ENCODE results near the gene YEATS4. TPM values are rescaled to one million over a fixed set of nuclear protein-coding genes. Genes with fewer than 3 reads are reported as not detected.

YEATS4 gene
- polyA plus RNA-seq (2011; rRNA removed) (43.4 and 70.1 TPM in 2 replicates), polyA plus RNA-seq (2017; fragmentation: RNase III; extraction: RNeasy Plus Mini Kit Qiagen cat#74134 plus additional on column Dnase treatment) (40.6 to 42.2 TPM (median 41.7 TPM) in 3 replicates), polyA minus RNA-seq (2011; rRNA and poly(A)+ RNA removed) (9.3 and 12.9 TPM in 2 replicates)
- 40.0 and 44.4 TPM in 2 replicates for polyA plus RNA-seq (2012; cell fraction: cytosol; rRNA removed)
- 41.4 and 92.6 TPM in 2 replicates for polyA plus RNA-seq (2012; cell fraction: nucleus; rRNA removed)

DNA sequence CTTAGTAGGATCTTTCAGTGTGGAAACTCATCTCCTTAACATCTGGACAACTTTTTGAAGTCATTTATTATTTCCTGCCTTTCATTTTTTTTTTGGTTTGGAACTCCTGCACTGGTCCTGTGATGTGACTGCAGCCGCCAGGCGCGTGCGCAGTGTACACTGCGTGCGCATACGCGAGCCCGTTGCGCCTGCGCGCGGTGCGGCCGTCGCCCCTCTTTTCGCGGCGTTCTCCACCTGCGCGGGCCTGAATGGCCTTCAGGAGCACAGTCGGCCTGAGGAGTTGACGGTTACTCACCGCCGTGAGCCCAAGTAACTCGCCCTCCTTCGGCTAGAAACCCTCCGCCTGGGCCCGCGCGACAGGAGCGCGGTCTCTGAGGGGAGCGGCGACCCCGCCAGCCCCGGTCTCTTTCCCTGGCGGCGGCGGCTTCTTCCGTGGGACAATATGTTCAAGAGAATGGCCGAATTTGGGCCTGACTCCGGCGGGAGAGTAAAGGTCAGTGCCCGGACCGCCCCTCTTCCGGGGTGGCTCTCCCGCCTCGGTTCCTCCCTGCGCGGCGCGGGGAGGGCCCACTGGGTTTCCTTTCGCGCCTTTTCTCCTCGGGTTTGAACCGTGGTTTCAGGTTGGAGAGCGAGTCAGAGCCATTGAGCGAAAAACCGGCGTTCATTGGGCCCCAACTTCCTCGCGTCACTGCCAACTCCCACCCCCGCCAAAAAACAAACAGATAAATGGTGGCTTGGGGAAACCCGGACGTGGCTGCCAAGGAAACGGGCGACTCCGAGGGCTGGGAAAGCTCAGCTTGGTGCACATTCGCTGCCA, at the start of gene YEATS4:
YEATS4 (plus strand) TSS at position 213 of the 817 bp plus-strand sequence; CDS start at position 443, 230 bp downstream.
- ChIA-PET POLR2A (no interaction called here), CTCF (interaction anchor here (1.1 kb wide), 1 partner anchor 10 kb away, joined by 3 read pairs; no protein-coding TSS in a partner anchor)
- no peak for FAIRE-seq
- DNase-seq (ENCODE audit: low read depth in 1 of 2, low spot score in 1 of 2) = peak; percentile 95 to 96
- WGBS (ENCODE audit: missing lambda C conversion rate) = under 1% methylated on average over 68 of the region's 70 CpGs
- Histone ChIP-seq H3K9me3 (no peaks in the 10 kb centered on the region), H3K4me3 (peak within 1 kb of the TSS; percentile 83), H3K27ac (peak within 1 kb of the TSS; percentile 94 to 96), H3K4me1 (peaks cover 14% of the 10 kb centered on the region), H3K4me2 (peak within 1 kb of the TSS; percentile 82)
- peak; percentile 91 to 94 for ATAC-seq
- TF ChIP-seq NFE2L2 (conservative IDR thresholded peaks at IDR 0.05; ENCODE audit: low read length) (no peak), NPAS2 (CRISPR knock-in tag; IDR thresholded peaks at IDR 0.05; ENCODE audit: borderline replicate concordance) (no peak), TFCP2L1 (CRISPR knock-in tag; IDR thresholded peaks at IDR 0.05) (0 out of 2 replicates have a peak, but pooled peaks have one; percentile 25), ZSCAN20 (CRISPR knock-in tag; IDR thresholded peaks at IDR 0.05) (no peak), KDM1A (IDR thresholded peaks at IDR 0.05; ENCODE audit: low read depth) (no peak), TP53 (CRISPR knock-in tag; IDR thresholded peaks at IDR 0.05) (0 out of 2 replicates have a peak, but pooled peaks have one; percentile 57), MYC (IDR thresholded peaks at IDR 0.05; ENCODE audit: borderline replicate concordance, low read length) (peak; percentile 61; the same call in 1 of the 2 replicates), SREBF2 (IDR thresholded peaks at IDR 0.05) (no peak), FOSL2 (IDR thresholded peaks at IDR 0.05) (no peak), FOSL2 (CRISPR knock-in tag; IDR thresholded peaks at IDR 0.05) (peak; percentile 18; the same call in 1 of the 2 replicates), FOXS1 (CRISPR knock-in tag; IDR thresholded peaks at IDR 0.05) (no peak), PHF8 (IDR thresholded peaks at IDR 0.05; ENCODE audit: borderline replicate concordance, low read depth) (peak; percentile 91), HOXB13 (CRISPR knock-in tag; IDR thresholded peaks at IDR 0.05; ENCODE audit: low read depth) (0 out of 2 replicates have a peak, but pooled peaks have one; percentile 41), POLR2AphosphoS2 (conservative IDR thresholded peaks at IDR 0.05; ENCODE audit: low read length) (no peak), GATA3 (IDR thresholded peaks at IDR 0.05; ENCODE audit: borderline replicate concordance) (no peak), JUNB (IDR thresholded peaks at IDR 0.05) (no peak), EHF (CRISPR knock-in tag; IDR thresholded peaks at IDR 0.05) (0 out of 2 replicates have a peak, but pooled peaks have one; percentile 50), MAZ (IDR thresholded peaks at IDR 0.05; ENCODE audit: borderline replicate concordance, low read depth, low read length) (no peak), JUN (IDR thresholded peaks at IDR 0.05) (peak; percentile 78 to 82; a peak in 3 of 5 replicates), EP300 (IDR thresholded peaks at IDR 0.05) (no peak), NR3C1 (IDR thresholded peaks at IDR 0.05) (no peak), CHD4 (IDR thresholded peaks at IDR 0.05; ENCODE audit: borderline replicate concordance) (no peak), EHMT2 (IDR thresholded peaks at IDR 0.05; ENCODE audit: low read depth) (no peak), ZFP36 (IDR thresholded peaks at IDR 0.05; ENCODE audit: borderline replicate concordance, partially characterized antibody) (no peak), CBX2 (IDR thresholded peaks at IDR 0.05; ENCODE audit: borderline replicate concordance, low read depth) (no peak), HOXA7 (CRISPR knock-in tag; IDR thresholded peaks at IDR 0.05) (no peak), CEBPB (IDR thresholded peaks at IDR 0.05) (no peak), SMC3 (IDR thresholded peaks at IDR 0.05) (no peak)
- TF ChIP-seq, protein P1, sequence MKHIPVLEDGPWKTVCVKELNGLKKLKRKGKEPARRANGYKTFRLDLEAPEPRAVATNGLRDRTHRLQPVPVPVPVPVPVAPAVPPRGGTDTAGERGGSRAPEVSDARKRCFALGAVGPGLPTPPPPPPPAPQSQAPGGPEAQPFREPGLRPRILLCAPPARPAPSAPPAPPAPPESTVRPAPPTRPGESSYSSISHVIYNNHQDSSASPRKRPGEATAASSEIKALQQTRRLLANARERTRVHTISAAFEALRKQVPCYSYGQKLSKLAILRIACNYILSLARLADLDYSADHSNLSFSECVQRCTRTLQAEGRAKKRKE (CRISPR knock-in tag; IDR thresholded peaks at IDR 0.05; ENCODE audit: low read depth) = no peak
- TF ChIP-seq, protein P2, sequence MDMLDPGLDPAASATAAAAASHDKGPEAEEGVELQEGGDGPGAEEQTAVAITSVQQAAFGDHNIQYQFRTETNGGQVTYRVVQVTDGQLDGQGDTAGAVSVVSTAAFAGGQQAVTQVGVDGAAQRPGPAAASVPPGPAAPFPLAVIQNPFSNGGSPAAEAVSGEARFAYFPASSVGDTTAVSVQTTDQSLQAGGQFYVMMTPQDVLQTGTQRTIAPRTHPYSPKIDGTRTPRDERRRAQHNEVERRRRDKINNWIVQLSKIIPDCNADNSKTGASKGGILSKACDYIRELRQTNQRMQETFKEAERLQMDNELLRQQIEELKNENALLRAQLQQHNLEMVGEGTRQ (IDR thresholded peaks at IDR 0.05) = no peak
- TF ChIP-seq, protein P3, sequence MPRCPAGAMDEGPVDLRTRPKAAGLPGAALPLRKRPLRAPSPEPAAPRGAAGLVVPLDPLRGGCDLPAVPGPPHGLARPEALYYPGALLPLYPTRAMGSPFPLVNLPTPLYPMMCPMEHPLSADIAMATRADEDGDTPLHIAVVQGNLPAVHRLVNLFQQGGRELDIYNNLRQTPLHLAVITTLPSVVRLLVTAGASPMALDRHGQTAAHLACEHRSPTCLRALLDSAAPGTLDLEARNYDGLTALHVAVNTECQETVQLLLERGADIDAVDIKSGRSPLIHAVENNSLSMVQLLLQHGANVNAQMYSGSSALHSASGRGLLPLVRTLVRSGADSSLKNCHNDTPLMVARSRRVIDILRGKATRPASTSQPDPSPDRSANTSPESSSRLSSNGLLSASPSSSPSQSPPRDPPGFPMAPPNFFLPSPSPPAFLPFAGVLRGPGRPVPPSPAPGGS (IDR thresholded peaks at IDR 0.05) = peak; percentile 85; the same call in 2 of the 3 replicates
- TF ChIP-seq, protein P4, sequence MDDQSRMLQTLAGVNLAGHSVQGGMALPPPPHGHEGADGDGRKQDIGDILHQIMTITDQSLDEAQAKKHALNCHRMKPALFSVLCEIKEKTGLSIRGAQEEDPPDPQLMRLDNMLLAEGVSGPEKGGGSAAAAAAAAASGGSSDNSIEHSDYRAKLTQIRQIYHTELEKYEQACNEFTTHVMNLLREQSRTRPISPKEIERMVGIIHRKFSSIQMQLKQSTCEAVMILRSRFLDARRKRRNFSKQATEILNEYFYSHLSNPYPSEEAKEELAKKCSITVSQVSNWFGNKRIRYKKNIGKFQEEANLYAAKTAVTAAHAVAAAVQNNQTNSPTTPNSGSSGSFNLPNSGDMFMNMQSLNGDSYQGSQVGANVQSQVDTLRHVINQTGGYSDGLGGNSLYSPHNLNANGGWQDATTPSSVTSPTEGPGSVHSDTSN (IDR thresholded peaks at IDR 0.05) = peak; percentile 38; the same call in 1 of the 2 replicates
- TF ChIP-seq, protein P5, sequence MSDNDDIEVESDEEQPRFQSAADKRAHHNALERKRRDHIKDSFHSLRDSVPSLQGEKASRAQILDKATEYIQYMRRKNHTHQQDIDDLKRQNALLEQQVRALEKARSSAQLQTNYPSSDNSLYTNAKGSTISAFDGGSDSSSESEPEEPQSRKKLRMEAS (IDR thresholded peaks at IDR 0.05) = peak; percentile 92
- TF ChIP-seq, protein P6, sequence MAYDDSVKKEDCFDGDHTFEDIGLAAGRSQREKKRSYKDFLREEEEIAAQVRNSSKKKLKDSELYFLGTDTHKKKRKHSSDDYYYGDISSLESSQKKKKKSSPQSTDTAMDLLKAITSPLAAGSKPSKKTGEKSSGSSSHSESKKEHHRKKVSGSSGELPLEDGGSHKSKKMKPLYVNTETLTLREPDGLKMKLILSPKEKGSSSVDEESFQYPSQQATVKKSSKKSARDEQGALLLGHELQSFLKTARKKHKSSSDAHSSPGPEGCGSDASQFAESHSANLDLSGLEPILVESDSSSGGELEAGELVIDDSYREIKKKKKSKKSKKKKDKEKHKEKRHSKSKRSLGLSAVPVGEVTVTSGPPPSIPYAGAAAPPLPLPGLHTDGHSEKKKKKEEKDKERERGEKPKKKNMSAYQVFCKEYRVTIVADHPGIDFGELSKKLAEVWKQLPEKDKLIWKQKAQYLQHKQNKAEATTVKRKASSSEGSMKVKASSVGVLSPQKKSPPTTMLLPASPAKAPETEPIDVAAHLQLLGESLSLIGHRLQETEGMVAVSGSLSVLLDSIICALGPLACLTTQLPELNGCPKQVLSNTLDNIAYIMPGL (CRISPR knock-in tag; IDR thresholded peaks at IDR 0.05; ENCODE audit: borderline replicate concordance) = no peak

Measured in A549 (cell line).